GM21367 (cell line): ENCODE data around the gene VPS51.
A peak's percentile ranks its signal among the peaks of the same experiment; 100 is the strongest.

ENCODE experiments used
- ATAC-seq: cut with Tn5 transposase; IDR thresholded peaks from one replicate; pipeline ENCODE4 v1.9.1; 2021; ENCODE audit not compliant: unreplicated experiment

Gene VPS51

DNA sequence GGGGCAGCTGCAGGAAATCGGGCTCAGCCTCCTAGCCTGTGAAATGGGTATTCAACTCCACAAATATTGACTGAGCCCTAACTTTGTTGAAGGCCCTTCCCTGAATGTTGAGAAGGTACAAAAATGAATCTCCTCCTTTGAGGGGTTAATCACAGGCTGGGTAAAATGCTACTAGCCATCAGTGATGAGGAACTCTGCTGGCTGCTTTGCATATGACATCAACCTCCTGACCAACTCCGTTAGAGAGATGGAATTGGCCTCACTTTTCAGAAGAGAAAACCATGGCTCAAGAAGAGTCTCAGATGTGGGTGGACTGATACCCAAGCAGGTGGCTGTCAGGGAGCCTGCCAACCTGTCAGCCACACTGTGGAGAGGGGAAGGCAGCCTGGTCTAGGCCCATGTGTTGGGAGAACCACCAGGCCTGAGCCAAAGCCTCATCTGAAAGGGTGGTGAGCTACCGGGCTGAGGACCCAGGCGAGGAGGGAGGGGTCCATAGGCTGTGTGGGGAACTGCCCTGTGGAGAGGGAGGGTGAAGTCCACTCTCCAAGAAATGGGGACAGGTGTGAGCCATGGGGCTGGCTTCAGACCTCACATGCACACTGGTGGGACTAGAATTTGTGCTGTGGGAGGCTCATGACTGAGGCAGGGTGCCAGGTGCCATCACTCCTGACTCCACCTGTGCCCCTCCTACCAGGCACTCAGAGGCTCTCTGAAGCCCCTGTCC, 23.9 kb upstream of the VPS51 start:
- ATAC-seq: no peak

DNA sequence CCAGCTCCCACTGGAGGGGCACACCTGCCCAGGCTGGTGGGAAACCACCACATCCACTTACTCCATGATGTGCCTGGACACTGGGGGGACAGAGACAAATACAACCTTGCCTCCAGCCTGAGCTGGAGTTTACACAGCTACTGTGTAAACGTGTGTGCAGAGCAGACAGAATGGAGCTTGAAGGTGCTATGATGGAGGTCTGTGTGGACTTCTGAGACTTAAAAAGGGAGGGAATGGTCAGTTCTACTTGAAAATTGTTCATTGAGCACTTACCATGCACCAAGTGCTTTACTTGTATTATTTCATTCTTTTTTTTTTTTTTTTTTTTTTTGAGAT, 23.4 kb upstream of the VPS51 start:
- no peak for ATAC-seq

GRCh38 chr11:65077451-65077850, 18.6 kb upstream of the VPS51 start:
- ATAC-seq: no peak

DNA sequence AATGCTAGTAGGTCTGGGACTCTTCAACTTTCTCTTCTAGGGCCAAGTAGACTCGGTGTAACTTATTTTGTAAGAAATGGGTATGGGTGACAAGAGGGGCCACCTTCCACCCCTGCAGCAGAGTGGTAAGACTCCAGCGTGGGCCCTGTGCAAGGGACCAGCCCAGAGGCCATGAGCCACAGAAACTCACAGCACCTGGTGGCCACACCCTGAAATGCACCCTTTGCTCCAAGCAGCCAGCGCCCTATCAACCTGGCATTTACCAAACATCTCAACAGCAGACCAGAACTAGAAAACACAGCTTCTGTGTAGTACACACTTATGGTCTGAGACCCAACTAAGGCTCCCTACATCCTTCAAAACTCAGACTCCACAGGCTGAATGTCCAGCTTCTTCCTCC, 17.9 kb upstream of the VPS51 start:
- ATAC-seq: no peak

DNA sequence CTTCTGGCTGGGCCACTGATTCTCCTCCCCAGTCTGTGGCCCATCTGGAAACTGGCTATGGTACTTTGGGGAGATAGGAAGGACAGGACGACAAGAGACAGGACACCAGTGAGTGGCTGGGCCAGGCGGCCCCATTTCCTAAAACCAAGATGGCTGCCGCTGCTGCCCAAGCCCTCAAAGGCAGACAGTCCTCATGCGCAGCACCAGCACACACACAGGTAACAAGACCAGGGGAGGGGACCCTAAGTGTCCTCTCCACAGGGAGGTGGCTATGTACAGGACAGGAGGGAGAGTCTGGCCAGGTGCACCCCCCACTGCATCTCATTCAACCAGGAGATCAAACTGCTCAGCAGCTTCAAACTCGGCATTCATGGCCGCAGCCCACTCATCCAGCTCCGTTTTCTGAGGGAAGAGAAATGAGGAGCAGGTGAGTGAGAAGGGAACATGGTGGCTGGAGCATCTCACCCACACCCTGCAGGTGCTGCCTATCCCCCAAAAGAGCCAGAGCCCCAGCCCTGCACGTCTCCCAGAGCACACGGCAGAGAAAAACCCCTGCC, 17.1 kb upstream of the VPS51 start:
- no peak for ATAC-seq

GRCh38 chr11:65083134-65083833, 12.7 kb upstream of the VPS51 start:
- ATAC-seq: peak; percentile 14

DNA sequence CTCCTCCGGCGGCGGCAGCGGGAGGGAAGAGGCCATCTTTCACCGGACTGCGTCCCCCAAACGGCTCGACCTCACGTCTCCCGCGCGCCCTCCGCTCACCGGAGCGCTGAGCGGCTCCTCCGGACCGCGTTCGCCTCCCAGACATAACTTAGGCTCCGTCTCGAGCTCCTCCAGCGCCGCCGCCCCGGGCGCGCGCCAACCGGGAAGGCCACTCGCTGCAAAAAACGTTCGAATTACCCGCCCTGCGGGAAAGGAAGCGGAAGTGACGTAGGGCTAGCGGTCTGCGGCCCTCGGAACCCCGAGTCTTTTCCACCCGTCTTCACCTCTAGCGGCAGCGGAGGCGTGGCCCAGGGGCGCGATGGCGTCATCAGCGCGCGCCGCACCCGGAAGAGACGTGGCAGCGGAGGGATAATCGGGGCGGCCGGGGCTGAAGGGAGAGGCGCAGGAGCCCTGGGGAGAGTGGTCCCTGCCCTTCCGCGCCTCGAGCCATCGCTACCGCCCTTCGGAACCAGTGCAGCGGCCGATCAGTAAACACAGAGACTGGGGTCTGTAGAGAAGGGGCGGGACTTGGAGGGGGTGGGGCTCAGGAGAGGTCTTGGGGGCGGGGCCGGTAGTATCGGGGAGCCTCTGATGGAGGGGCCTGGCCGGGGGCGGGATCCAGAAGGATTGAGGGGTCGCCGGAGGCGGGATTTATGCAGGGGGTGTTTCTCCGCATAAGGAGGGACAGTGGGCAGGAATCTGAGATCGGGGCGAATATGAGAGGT, 12.0 kb upstream of the VPS51 start, which contains the start of the genes CDCA5 and ZFPL1:
TSS of gene CDCA5 (minus strand) at position 207 of the 764 bp plus-strand sequence. CDS start at position 145, 62 bp downstream.
TSS of gene ZFPL1 (plus strand) at position 389 of the 764 bp plus-strand sequence. CDS start 477 bp downstream, outside the sequence.
- peak; percentile 77 for ATAC-seq

- ATAC-seq: no peak
These were observed 11.2 kb upstream of the VPS51 start for GRCh38 chr11:65084598-65085375.

DNA sequence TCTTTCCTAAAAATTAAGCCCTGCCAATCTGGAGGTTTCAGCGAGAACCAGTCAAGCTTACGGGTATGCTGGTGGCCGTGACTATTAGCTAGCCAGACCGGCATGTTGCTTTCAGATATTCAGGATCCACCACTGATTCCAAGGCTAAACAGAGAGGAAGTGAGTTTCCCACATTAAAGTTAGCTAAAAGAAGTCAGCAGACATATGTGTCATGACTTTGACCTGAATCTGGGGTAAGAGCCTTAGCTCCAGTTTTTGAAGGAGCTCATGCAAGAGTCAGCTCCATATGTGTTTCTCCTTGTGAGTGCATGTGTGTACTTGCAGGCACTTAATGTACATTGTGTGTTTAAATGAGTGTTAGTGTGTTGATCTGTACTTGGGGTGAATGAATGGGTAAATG, 10.6 kb upstream of the VPS51 start:
- ATAC-seq: no peak

GRCh38 chr11:65086809-65087208, 9.2 kb upstream of the VPS51 start:
- no peak for ATAC-seq

DNA sequence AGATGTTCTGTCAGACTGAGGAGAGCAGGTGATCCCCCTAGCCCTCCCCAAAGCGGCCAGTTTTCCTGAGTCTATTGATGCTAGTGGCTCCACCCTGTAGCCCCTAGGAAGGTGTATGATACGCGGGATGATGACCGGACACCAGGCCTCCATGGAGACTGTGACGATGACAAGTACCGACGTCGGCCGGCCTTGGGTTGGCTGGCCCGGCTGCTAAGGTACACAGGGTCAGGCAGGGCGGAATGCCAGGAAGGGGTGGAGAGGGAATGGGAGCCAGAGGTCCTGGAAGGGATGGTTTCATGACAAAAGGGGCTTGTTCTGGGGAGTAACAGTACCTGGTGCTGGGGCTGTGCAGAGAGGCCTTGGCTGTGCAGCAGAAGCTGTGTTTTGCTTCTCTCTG, 8.8 kb upstream of the VPS51 start:
- no peak for ATAC-seq

GRCh38 chr11:65087827-65088226, 8.2 kb upstream of the VPS51 start:
- ATAC-seq: no peak

DNA sequence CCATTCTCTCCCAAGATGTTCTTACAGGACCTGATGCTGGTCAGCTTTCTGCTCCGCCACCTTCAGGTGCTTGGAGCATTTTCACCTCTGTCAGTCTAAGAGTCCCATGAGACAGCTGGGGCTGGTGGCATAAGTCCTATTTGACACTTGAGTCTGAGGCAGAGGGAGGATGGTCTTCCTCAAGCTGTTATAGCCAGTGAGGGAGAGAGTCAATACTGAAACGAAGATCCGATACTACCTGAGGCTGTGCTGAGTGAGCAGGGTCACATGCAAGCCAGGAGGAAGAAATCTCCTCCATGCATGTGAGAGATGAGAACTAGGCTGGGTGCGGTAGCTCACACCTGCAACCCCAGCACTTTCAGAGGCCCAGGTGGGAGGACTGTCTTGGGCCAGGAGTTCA, 6.4 kb upstream of the VPS51 start:
- no peak for ATAC-seq

DNA sequence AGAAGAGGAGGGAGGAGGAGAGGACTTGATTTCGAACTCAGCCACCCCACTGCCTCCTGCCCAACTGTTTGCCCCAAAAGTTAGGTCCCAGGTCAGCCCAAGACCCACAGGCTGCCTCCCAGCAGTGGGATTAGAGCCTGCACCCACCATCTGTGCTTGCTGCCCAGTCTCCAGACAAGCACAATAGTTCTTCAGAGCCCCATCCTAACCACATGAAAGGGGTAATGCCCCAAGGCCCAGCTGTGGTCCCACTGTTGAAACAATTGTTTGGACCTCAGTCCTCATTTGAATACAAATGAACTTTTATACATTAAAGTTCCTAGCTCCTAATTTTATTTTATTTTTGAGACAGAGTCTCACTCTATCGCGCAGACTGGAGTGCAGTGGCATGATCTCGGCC, 5.4 kb upstream of the VPS51 start:
- no peak for ATAC-seq

- ATAC-seq: no peak
These were observed 587 bp upstream of the VPS51 start for GRCh38 chr11:65095427-65095826.

- no peak for ATAC-seq
These were observed 912 bp downstream of the VPS51 start for GRCh38 chr11:65096926-65097325.

- no peak for ATAC-seq
These were observed 4.8 kb downstream of the VPS51 start for GRCh38 chr11:65100674-65101350.

DNA sequence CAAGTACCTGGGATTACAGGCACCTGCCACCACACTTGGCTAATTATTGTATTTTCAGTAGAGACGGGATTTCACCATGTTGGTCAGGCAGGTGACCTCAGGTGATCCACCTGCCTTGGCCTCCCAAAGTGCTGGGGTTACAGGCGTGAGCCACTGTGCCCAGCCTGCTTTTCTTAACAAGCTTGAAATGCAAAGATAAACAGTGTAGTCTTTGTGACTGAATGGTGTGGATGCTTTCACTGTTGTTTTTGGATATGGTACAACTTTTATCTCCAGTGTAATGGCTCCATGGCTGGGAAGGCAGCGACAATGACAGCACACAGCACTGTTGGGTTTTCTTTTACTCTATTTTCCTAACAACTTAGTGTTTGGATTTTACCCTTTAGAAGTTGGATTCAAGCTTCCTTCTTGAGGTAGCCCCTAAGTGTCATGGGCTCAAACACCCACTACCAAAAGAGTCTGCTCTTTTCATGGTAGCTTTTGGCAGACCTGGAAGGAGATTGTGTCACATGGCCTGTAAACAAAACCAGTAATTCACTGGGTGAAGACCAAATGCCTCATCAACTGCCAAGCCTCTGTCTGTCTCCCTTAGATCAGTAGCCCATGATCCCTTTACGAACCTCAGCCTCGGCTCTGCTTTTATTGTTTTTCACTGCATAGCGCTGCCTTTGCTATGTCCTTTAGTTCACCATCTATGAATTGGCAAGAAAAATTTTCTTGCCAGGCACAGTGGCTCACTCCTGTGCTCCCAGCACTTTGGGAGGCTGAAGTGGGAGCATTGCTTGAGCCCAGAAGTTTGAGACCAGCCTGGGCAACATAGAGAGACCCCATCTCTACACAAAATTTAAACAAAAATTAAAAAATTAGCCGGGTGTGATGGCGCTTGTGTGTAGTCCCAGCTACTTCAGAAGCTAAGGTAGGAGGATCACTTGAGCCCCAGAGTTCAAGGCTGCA, 6.4 kb downstream of the VPS51 start:
- no peak for ATAC-seq

DNA sequence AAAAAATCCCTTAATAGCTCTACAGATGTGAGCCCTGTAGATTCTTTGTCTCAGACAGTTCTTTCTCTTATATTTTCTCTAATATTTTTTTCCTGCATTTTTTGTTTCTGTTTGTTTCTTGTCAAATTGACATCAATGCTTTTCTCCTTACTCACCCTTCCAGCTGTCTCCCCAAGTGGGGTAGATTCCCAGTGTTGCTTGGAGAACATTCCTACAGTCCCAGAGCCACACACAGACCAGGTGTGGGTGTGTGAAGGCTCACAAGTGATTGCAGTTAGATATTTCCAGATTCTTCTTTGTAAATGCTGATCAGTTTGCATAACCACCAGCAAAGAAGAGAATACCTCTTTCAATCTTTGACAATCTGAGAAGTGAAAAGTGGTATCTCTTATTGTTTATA, 7.5 kb downstream of the VPS51 start:
- ATAC-seq: no peak
